NB4 (cell line): ENCODE measurements around the gene POU6F2.

Experiments
- MYC ChIP-seq: IDR thresholded peaks from 2 replicates; pipeline ENCODE4 v1.6.1; 2011; ENCODE audit warnings: low read depth, low read length
- POLR2A ChIP-seq: IDR thresholded peaks from 2 replicates; pipeline ENCODE4 v1.6.1; 2011; ENCODE audit warnings: mild to moderate bottlenecking; ENCODE audit not compliant: insufficient read length; ENCODE audit errors: extremely low read depth
- TF ChIP-seq, protein P1 (sequence below): IDR thresholded peaks from one replicate; pipeline ENCODE4 v1.5.1; 2012; ENCODE audit warnings: low read depth, low read length
- TF ChIP-seq, protein P2 (sequence below): IDR thresholded peaks from 2 replicates; pipeline ENCODE4 v1.6.1; 2011; ENCODE audit warnings: low read depth, low read length

DNA sequence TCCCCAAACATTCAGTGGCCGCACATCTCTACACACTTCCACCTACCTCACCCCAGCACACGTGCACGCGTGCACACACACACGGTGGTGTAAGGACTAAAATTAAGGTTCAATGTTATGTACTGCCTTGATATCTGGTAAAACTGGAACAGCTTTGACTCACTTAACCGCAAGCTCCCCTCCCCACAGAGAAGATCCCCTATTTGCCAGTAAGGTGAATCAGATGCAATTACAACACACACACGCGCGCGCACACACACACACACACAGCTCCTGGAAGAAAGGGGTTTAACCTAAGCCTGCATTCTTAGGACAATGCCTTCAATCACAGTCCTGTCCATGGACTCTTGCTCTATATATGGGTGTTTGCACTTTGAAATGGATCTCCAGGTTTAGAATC, 43.2 kb upstream of the POU6F2 start:
- TF ChIP-seq, protein P1, sequence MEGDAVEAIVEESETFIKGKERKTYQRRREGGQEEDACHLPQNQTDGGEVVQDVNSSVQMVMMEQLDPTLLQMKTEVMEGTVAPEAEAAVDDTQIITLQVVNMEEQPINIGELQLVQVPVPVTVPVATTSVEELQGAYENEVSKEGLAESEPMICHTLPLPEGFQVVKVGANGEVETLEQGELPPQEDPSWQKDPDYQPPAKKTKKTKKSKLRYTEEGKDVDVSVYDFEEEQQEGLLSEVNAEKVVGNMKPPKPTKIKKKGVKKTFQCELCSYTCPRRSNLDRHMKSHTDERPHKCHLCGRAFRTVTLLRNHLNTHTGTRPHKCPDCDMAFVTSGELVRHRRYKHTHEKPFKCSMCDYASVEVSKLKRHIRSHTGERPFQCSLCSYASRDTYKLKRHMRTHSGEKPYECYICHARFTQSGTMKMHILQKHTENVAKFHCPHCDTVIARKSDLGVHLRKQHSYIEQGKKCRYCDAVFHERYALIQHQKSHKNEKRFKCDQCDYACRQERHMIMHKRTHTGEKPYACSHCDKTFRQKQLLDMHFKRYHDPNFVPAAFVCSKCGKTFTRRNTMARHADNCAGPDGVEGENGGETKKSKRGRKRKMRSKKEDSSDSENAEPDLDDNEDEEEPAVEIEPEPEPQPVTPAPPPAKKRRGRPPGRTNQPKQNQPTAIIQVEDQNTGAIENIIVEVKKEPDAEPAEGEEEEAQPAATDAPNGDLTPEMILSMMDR: no peak
- TF ChIP-seq, protein P2, sequence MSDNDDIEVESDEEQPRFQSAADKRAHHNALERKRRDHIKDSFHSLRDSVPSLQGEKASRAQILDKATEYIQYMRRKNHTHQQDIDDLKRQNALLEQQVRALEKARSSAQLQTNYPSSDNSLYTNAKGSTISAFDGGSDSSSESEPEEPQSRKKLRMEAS: no peak
- TF ChIP-seq POLR2A (no peak), MYC (no peak)
